ENCODE data around the gene OR51B6. TPM values are rescaled to one million over a fixed set of nuclear protein-coding genes. Genes with fewer than 3 reads are reported as not detected.

Gene OR51B6

Small RNA genes within 50 kb of the gene (small RNA-seq; reads per million reads assigned to genes)
- gene AC104389.3 (ENCODE audit: insufficient read depth): not detected
